NCI-H69 (cell line): ENCODE measurements around the gene ST14.
"Not testable (repeated sequence)": the region's sequence is repeated elsewhere in the genome, so short reads cannot be mapped to it uniquely, and the experiment has no call there.

ENCODE experiments used
- DNase-seq: peaks from one replicate; lab custom pipeline; 2025; lab: John Stamatoyannopoulos, UW

ST14 gene

DNA sequence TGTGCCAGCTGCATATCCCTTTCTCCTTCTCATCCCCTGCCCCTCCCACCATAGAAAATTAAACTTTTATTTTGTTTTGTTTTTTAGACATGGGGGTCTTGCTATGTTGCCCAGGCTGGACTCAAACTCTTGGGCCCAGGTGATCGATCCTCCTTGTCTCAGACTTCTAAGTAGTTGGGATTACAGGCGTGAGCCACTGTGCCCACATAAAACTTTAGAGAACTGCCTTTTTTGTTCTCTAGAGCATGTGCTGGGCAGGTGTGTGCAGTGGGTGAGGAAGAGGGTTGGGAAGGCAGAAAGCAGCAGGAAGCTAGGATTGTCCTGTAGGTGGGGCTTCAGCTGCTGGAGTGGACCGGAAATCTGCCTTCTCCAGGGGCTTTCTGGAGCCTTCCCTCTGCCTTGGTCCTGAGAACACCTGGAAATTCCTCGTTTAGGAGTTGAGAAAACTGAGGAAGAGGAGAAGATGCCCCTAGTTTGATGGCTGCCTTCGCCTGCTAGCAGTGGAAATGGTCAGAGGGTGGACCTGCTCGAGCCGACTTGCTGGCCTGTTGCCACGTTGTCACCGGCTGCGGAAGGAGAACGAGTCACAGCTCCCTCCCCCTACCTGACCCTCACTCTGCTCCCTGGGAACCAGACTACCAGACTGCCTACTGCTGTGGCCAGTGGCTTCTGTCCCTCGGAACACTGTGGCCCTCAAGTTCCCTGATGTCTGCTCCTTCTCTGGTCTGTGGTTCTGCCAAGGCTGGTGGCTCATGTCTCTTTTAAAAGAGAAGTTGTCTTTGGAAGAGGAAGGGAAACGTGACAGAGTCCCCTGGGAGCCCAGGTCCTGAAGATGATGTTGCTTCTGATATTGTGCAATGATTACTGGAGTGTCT, 4.0 kb downstream of the ST14 start:
- peak; percentile 83 for DNase-seq

- no peak for DNase-seq
These were observed 4.6 kb downstream of the ST14 start for GRCh38 chr11:130164221-130164570.

GRCh38 chr11:130165601-130166456, 6.2 kb downstream of the ST14 start:
- DNase-seq, result no peak

DNA sequence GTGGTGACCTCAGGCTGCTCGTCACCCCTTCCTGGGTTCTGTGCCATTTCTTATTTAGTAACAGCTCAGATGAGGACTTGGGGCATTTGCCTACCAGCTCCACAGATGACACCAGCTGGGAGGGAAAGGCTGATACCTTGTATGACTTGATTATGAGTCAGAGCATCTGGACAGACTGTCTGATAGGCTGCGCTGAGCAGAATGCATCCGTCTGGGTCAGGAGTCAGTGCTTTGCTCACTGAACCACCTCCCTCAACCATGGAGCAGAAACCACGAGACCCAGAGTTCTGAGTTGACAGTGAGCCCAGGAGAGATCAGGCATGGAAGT, 6.8 kb downstream of the ST14 start:
- peak; percentile 51 for DNase-seq

DNA sequence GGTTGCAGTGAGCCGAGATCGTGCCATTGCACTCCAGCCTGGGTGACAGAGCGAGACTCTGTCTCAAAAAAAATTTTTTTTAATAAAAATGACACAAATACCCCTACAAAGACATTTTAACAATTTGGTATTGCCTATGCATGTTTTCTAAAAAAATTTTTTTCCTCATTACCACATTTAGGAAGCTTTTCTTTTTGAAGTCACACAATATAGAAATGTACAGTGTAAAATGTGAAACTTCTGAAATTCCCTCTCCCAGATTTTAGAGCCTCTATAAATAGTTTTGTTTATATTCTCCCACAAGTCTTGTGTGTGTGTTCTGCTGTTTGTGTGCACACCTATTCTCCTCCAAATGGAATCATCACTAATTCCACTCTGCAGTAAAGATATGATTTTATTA, 7.6 kb downstream of the ST14 start:
- DNase-seq, result no peak

DNA sequence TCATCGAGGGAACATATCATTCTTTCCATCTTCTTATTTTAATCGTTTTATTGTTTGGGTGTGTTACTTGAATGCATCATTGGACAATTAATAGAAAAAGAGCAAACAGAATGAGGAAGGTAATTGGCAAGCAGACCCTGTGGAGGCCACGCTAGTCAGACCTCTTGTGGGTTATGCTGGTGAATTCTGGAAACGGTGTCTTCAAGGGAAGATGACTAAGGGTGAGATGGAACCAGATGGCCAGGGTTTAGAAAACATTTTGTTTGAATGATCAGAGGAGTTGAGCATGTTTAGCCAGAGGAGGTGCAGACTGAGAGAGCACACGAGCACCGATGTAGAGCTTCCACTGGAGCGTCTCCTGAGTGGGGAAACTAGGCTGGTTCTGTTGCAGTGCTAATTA, 8.5 kb downstream of the ST14 start:
- DNase-seq, result peak; percentile 32

DNA sequence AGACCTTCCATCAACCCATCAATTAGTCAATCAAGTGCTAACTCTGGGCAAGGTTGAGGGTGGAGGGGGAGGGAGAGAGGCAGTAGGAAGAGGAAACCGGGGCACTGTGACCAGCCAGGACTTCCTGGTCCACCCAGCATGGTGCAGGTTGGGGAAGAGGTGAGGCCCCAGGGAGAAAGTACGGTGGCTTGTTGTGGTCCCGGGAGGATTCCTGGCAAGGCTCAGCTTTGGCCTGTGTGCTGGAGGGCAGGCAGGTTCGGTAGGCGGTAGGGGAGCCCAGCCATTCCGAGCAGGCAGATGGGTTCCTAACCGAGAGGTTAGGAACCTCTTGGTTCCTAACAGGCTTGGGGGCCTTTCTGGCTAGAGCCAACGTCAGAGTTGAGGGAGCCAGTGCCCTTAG, 10.8 kb downstream of the ST14 start:
- DNase-seq, result no peak

GRCh38 chr11:130171534-130171933, 12.0 kb downstream of the ST14 start:
- DNase-seq, result no peak

DNA sequence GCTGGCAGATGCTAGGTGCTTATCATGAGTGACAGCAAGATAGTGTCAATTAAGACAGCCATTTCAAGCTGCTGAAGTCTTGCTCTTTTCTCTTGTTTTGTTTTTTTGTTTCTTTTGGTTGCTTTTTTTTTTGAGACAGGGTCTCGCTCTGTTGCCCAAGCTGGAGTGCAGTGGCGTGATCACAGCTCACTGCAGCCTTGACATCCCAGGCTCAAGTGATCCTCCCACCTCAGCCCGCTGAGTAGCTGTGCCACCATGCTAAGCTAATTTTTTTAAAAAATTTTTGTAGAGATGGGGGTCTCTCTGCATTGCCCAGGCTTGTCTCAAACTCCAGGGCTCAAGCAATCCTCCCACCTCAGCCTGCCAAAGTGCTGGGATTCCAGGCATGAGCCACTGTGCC, 12.4 kb downstream of the ST14 start:
- DNase-seq, result not testable (repeated sequence)

DNA sequence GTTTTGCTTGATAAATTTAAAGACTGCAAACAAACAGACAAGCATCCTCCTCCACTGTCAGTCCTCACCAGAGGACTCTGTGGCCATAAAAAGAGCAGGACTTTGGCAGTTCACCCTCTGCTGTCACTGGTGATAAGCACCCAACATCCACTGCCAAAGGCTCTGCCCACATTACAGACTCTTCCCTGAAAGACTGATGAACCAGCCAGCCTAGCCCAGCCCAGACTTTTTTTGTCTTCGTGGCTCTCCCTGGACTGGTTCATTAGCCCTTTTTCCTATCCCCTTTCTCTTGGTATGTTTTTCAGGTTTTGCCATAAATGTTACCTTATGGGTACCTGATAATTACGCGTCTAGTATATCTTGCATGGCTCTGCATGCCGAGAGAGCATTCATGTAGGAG, 15.1 kb downstream of the ST14 start:
- DNase-seq, result no peak

GRCh38 chr11:130175898-130176297, 16.3 kb downstream of the ST14 start:
- DNase-seq, result no peak

GRCh38 chr11:130177782-130178181, 18.2 kb downstream of the ST14 start:
- DNase-seq, result peak; percentile 40

DNA sequence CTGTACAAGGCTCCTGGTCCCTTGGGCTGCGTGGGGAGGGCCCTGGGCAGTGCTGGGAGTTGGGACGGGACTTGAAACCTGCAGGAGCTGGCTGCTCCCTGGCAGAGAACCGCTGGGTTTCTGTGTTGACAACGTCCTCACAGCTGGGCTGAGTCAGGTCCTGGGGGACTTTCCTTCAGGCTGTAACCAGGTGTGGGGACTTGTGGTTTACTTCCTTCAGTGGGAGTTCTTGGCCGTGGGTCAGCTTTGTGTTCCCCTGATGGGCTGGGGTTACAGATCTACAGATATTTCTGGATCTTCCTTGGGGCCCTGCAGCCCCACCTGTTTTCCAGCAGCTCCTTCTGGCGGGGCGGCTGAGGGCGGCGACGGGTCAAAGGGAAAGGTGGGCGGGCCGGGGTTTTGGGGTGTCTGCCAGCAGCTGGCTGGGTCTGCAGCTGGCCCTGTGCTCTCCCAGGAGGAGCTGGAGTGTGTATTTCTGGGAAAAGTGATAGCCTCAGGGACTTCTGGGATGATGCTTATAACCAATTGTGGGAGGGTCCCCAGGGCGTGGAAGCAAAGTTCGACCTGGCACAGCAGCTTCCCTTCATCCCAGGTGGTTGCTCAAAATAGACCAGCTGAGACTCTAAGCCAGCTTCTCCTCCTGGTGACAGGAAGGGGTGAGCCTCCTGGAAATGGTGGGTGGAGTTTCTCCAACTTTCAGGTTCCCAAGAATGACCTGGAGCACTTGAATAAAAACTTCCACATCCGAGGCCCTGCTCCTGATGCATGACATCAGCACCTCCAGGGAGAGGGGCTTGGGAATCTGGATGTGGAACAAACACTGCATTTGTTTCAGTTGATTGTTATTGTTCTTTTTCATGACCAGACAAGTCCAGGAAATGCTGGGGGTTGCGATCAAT, 19.1 kb downstream of the ST14 start:
- peak; percentile 88 for DNase-seq

- DNase-seq, result peak; percentile 92
These were observed 20.1 kb downstream of the ST14 start for GRCh38 chr11:130179396-130180306.

DNA sequence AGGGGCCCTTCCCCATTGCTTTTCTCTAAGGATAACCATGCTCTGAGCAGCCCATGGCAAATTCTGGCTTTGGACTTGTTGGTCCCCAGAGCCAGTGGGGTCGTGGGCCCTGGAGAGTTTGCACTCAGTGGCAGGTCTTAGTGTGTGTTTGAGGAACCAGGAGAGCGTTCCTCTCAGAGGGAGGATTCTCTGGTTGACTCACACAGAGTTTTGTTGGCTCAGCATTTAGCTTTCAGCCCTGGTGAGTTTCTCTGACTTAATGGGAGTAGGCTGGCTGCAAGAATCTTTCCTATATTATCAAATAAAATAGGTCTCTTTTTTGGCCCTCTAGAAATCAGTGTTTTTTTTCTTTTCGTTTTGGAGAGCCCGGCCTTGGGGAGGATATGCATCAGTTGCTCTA, 20.9 kb downstream of the ST14 start:
- peak; percentile 49 for DNase-seq

- DNase-seq, result peak; percentile 36
These were observed 21.3 kb downstream of the ST14 start for GRCh38 chr11:130180896-130181294.

DNA sequence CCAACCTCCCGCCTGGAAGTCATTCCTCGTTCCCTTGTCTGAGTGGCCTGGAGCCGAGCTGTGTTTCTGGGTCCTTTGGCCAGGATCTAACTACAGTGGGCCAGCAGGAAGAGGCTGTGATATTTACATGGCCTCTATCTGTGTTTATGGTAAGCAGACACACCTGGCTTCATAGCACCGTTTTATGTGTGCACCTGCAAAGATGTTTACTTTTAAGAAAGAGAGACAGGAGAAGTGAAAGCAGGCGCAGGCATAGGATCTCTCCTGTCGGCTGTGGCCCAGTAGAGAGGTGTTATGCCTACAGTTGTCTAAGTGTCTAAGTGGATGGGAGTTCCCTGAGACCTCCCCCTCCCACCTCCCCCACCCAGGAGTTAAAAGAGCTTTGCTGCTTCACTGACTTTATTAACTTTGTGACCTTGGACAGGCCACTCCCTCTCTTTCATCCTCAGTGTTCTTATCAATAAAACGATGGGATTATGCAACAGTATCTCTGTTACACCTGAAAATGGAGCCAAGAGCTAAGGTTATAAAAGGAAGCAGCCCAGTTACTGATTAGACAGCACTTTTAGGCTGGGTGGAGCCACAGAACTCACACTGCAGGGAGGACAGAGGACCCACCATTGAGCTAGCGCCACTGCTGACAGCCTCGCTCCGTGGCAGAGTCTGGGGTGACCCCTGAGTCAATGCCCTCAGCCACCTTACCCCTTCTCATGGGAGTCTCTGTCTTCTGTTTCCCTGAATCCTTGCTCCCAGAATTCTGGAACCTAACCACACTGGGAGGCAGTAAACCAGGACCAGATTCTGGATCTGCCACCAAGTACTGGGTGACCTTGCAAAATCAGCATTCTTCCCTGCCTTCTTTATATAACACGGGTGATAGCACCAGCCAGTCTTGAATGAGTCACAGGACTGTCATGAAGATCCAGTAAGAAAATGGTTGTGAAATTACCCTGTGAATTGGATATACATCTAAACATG, 22.0 kb downstream of the ST14 start:
- DNase-seq, result peak; percentile 85

- peak; percentile 11 for DNase-seq
These were observed 24.5 kb downstream of the ST14 start for GRCh38 chr11:130183878-130184610.

- no peak for DNase-seq
These were observed 27.5 kb downstream of the ST14 start for GRCh38 chr11:130187096-130187495.
